HepG2 (cell line): ENCODE results near the gene TMC2. TPM values are rescaled to one million over a fixed set of nuclear protein-coding genes. Genes with fewer than 3 reads are reported as not detected.

Source experiments
- BRF2 ChIP-seq: sonication (generic); formaldehyde crosslinking; IDR thresholded peaks from 2 replicates; pipeline ENCODE4 v1.8.1; 2022; ENCODE audit warnings: mild to moderate bottlenecking, missing genetic modification reagents
- CREB3 ChIP-seq: sonication (generic); formaldehyde crosslinking; IDR thresholded peaks from 2 replicates; pipeline ENCODE4 v1.5.0; 2020; ENCODE audit warnings: missing genetic modification reagents
- CSRNP2 ChIP-seq: sonication (generic); formaldehyde crosslinking; conservative IDR thresholded peaks from 2 replicates; pipeline ENCODE4 v1.8.0; 2022; ENCODE audit warnings: low read depth, missing genetic modification reagents
- DPF2 ChIP-seq: sonication (generic); formaldehyde crosslinking; IDR thresholded peaks from 2 replicates; pipeline ENCODE4 v1.4.0; 2020; ENCODE audit warnings: mild to moderate bottlenecking, low read depth, missing genetic modification reagents, borderline replicate concordance
- HNF1A ChIP-seq, 2 experiments: sonication (generic) in 1 of 2; formaldehyde crosslinking in 1 of 2; IDR thresholded peaks; 2 replicates each; pipeline versions ENCODE4 v1.4.0 to v1.6.1; 2016 to 2020; ENCODE audit warnings: borderline replicate concordance in 1 of 2, low read depth in 1 of 2, mild to moderate bottlenecking in 1 of 2, missing genetic modification reagents in 1 of 2
- MAF1 ChIP-seq: sonication (generic); formaldehyde crosslinking; IDR thresholded peaks from 2 replicates; pipeline ENCODE4 v1.5.0; 2020; ENCODE audit warnings: missing genetic modification reagents, borderline replicate concordance
- RORA ChIP-seq: sonication (generic); formaldehyde crosslinking; IDR thresholded peaks from 2 replicates; pipeline ENCODE4 v1.5.0; 2020; ENCODE audit warnings: mild to moderate bottlenecking, missing genetic modification reagents, moderate library complexity
- ZNF160 ChIP-seq: sonication (generic); formaldehyde crosslinking; IDR thresholded peaks from 2 replicates; pipeline ENCODE4 v1.8.0; 2022; ENCODE audit warnings: mild to moderate bottlenecking, inconsistent platforms, missing genetic modification reagents
- polyA plus RNA-seq, 8 experiments: library from polyadenylated mRNA; depleted of rRNA in 3 of 8; stranded (reverse) in 7 of 8; unstranded in 1 of 8; fragments of >200 nt; fragmentation: Illumina TruSeq in 4 of 8; extraction: Trizol in 4 of 8; gene quantifications; 2 replicates each; pipeline versions ENCODE4 v1.2.1 to v1.2.3, GENCODE V29; 2011 to 2016; ENCODE audit warnings: low read depth in 4 of 8, missing spikeins in 1 of 8, mixed read lengths in 1 of 8; ENCODE audit not compliant: insufficient read depth in 1 of 8
- total RNA-seq, 5 experiments: library from RNA; depleted of rRNA; stranded (reverse); fragments of >200 nt; fragmentation: Illumina TruSeq; extraction: Trizol; gene quantifications; 2 replicates each; pipeline ENCODE4 v1.2.3, GENCODE V29; 2016; ENCODE audit warnings: low read depth in 1 of 5
- TF ChIP-seq, protein P1 (sequence below): sonication (generic); formaldehyde crosslinking; IDR thresholded peaks from 2 replicates; pipeline ENCODE4 v1.4.0; 2020; ENCODE audit warnings: missing genetic modification reagents
- TF ChIP-seq, protein P2 (sequence below): IDR thresholded peaks from 2 replicates; pipeline ENCODE4 v1.4.0; 2020; ENCODE audit warnings: mild to moderate bottlenecking, missing genetic modification reagents
- TF ChIP-seq, protein P3 (sequence below): sonication (generic); formaldehyde crosslinking; IDR thresholded peaks from 2 replicates; pipeline ENCODE4 v1.4.0; 2020; ENCODE audit warnings: missing genetic modification reagents, mild to moderate bottlenecking, borderline replicate concordance

The TMC2 gene
- total and polyA plus RNA-seq, 2 of the 13 experiments (the other 11 are each of a cell fraction or from before 2014, with no cell fraction given): not detected

DNA sequence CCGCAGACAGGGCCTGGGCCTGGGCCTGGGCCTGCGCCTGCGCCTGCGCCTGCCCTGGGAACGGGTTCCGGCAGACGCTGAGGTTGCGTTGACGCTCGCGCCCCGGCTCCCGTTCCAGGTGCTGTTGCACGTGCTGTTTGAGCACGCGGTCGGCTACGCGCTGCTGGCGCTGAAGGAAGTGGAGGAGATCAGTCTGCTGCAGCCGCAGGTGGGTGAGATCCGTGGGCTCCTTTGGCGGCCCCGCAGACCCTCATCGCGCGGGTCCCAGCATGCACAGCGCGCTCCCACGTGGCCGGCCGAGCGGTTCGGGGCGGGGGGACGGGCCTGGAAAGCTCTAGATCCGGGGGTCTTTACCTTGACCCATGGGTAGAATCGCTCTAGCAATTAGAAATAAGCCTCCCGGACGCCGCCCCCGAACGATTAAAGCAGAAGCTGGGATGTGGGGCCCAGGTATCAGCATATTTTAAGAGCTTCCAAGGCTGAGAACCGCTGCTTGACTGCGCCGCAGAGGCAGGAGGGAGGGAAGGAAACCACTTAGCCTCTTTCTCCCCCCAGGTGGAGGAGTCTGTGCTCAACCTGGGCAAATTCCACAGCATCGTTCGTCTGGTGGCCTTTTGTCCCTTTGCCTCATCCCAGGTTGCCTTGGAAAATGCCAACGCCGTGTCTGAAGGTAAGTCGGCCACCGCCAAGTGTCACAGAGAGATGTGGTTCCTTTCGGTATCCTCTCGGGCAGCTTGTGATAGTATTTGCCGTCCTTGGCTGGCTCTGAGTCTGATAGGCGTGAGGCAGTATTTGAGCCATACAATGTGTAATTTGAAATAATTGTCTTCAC lies 116.6 kb downstream of the TMC2 start (continued):
- TF ChIP-seq CSRNP2 (peak; percentile 91; the same call in 1 of the 2 replicates), ZNF160 (no peak; the same call in none of the 2 replicates), BRF2 (CRISPR knock-in tag) (0 out of 2 replicates have a peak, but pooled peaks have one; percentile 8), HNF1A (IDR thresholded peaks at IDR 0.05; ENCODE audit: low read depth) (no peak), HNF1A (CRISPR knock-in tag; IDR thresholded peaks at IDR 0.05; ENCODE audit: borderline replicate concordance) (peak; percentile 90; the same call in 1 of the 2 replicates), MAF1 (CRISPR knock-in tag) (0 out of 2 replicates have a peak, but pooled peaks have one; percentile 53), DPF2 (CRISPR knock-in tag) (no peak), CREB3 (CRISPR knock-in tag) (peak; percentile 61), RORA (CRISPR knock-in tag) (no peak)
- TF ChIP-seq, protein P1, sequence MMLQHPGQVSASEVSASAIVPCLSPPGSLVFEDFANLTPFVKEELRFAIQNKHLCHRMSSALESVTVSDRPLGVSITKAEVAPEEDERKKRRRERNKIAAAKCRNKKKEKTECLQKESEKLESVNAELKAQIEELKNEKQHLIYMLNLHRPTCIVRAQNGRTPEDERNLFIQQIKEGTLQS (CRISPR knock-in tag): no peak; the same call in 1 of the 2 replicates
- TF ChIP-seq, protein P2, sequence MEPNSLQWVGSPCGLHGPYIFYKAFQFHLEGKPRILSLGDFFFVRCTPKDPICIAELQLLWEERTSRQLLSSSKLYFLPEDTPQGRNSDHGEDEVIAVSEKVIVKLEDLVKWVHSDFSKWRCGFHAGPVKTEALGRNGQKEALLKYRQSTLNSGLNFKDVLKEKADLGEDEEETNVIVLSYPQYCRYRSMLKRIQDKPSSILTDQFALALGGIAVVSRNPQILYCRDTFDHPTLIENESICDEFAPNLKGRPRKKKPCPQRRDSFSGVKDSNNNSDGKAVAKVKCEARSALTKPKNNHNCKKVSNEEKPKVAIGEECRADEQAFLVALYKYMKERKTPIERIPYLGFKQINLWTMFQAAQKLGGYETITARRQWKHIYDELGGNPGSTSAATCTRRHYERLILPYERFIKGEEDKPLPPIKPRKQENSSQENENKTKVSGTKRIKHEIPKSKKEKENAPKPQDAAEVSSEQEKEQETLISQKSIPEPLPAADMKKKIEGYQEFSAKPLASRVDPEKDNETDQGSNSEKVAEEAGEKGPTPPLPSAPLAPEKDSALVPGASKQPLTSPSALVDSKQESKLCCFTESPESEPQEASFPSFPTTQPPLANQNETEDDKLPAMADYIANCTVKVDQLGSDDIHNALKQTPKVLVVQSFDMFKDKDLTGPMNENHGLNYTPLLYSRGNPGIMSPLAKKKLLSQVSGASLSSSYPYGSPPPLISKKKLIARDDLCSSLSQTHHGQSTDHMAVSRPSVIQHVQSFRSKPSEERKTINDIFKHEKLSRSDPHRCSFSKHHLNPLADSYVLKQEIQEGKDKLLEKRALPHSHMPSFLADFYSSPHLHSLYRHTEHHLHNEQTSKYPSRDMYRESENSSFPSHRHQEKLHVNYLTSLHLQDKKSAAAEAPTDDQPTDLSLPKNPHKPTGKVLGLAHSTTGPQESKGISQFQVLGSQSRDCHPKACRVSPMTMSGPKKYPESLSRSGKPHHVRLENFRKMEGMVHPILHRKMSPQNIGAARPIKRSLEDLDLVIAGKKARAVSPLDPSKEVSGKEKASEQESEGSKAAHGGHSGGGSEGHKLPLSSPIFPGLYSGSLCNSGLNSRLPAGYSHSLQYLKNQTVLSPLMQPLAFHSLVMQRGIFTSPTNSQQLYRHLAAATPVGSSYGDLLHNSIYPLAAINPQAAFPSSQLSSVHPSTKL (CRISPR knock-in tag): no peak
- TF ChIP-seq, protein P3, sequence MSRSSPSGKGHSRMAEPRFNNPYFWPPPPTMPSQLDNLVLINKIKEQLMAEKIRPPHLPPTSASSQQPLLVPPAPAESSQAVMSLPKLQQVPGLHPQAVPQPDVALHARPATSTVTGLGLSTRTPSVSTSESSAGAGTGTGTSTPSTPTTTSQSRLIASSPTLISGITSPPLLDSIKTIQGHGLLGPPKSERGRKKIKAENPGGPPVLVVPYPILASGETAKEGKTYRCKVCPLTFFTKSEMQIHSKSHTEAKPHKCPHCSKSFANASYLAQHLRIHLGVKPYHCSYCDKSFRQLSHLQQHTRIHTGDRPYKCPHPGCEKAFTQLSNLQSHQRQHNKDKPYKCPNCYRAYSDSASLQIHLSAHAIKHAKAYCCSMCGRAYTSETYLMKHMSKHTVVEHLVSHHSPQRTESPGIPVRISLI: no peak
